ENCODE data around the gene BIN1. TPM values are rescaled to one million over a fixed set of nuclear protein-coding genes. Genes with fewer than 3 reads are reported as not detected.

The BIN1 gene
- polyA plus RNA-seq, 1 donor from 2014 or later: 61.9 TPM

DNA sequence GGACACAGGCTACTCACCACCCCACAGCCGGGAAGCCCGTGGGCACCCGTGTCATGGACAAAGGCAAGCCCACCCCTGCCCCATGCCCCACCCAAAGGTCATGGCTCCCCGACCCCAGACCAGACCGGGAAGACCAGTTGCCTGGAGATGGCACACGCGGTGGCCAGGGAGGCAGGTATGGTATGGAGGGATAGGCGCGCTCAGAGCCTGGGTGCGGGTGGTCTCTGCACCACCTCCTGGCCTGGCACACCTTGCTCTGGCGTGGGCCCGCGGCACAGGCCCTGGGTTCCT, 51.2 kb downstream of the BIN1 start:
- Histone ChIP-seq H3K36me3 (ENCODE audit: insufficient read depth, low read length) (no peaks in the 10 kb centered on the region), H3K4me2 (ENCODE audit: low read length) (no peak overlapping the region), H3K9me3 (ENCODE audit: low read length) (no peaks in the 10 kb centered on the region), H4K20me1 (ENCODE audit: insufficient read depth) (no peaks in the 10 kb centered on the region), H3K4me3 (ENCODE audit: low read length) (no peak overlapping the region), H2AFZ (ENCODE audit: low read depth, low read length) (no peak overlapping the region), H3K79me2 (replicated peaks; ENCODE audit: insufficient read depth, low read length) (no peaks in the 10 kb centered on the region), H3K9ac (ENCODE audit: low read length) (no peak overlapping the region), H3K9me2 (ENCODE audit: insufficient read depth, low read length) (no peaks in the 10 kb centered on the region), H3K27ac (ENCODE audit: low read length) (no peak overlapping the region), H3F3A (ENCODE audit: insufficient read depth, low read length, poor library complexity, severe bottlenecking) (no peaks in the 10 kb centered on the region), H3K27me3 (ENCODE audit: insufficient read depth, low read depth, low read length) (no peaks in the 10 kb centered on the region)
- TF ChIP-seq EZH2 (IDR thresholded peaks at IDR 0.05; ENCODE audit: borderline replicate concordance, insufficient read depth, low read length, poor library complexity, severe bottlenecking): no peak
- TF ChIP-seq RAD21 (conservative IDR thresholded peaks at IDR 0.05): no peak
- no peak for TF ChIP-seq MXI1 (conservative IDR thresholded peaks at IDR 0.05; ENCODE audit: poor library complexity, severe bottlenecking)

DNA sequence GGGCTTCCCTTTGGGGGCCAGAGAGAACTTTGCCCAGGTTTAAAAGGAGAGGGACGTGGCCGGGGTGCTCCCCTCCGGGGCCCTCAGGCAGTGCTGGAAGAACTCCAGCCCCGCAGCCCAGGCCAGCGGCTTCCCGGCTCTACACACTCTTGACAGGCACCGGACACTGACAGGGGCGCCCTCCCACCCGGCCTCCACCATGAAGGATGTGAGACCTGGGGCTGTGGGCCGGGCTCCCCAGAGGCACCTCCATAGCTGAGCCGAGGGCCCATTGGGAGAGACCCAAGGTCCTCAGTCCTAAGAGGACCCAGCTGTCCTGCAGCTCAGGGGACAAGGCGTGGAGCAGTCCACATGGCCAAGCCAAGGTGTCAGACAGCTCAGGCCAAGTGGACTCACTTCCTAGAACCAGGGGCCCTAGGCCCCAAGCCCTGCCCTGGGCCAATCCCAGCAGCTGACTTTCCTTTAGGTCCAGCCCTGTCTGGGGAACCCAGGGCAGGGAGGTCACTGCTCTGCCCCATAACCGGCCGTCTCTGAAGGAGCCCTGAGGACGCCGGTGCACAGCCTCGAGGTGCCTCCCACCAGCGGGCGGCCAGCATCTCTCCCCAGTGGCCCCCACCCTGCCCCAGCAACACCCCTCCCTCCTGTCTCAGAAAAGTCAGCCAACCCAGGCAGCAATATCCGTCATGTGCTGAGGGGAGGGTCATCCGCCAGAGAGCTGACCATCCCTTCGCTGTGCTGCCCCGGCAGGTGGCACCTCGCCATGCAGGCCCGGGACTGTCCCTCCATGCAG, 51.8 kb downstream of the BIN1 start:
- H3K9me3 ChIP-seq (ENCODE audit: low read length): no peaks in the 10 kb centered on the region
- TF ChIP-seq POLR2AphosphoS5 (IDR thresholded peaks at IDR 0.05) (no peak), EP300 (conservative IDR thresholded peaks at IDR 0.05; ENCODE audit: poor library complexity, severe bottlenecking) (no peak), RAD21 (conservative IDR thresholded peaks at IDR 0.05) (no peak), MXI1 (conservative IDR thresholded peaks at IDR 0.05; ENCODE audit: poor library complexity, severe bottlenecking) (no peak), TAF1 (IDR thresholded peaks at IDR 0.05; ENCODE audit: low read depth) (no peak), EZH2 (IDR thresholded peaks at IDR 0.05; ENCODE audit: borderline replicate concordance, insufficient read depth, low read length, poor library complexity, severe bottlenecking) (no peak), SMC3 (conservative IDR thresholded peaks at IDR 0.05; ENCODE audit: poor library complexity) (no peak)
- TF ChIP-seq, protein P1, sequence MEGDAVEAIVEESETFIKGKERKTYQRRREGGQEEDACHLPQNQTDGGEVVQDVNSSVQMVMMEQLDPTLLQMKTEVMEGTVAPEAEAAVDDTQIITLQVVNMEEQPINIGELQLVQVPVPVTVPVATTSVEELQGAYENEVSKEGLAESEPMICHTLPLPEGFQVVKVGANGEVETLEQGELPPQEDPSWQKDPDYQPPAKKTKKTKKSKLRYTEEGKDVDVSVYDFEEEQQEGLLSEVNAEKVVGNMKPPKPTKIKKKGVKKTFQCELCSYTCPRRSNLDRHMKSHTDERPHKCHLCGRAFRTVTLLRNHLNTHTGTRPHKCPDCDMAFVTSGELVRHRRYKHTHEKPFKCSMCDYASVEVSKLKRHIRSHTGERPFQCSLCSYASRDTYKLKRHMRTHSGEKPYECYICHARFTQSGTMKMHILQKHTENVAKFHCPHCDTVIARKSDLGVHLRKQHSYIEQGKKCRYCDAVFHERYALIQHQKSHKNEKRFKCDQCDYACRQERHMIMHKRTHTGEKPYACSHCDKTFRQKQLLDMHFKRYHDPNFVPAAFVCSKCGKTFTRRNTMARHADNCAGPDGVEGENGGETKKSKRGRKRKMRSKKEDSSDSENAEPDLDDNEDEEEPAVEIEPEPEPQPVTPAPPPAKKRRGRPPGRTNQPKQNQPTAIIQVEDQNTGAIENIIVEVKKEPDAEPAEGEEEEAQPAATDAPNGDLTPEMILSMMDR (IDR thresholded peaks at IDR 0.05; ENCODE audit: poor library complexity, severe bottlenecking): no peak
- TF ChIP-seq, protein P2, sequence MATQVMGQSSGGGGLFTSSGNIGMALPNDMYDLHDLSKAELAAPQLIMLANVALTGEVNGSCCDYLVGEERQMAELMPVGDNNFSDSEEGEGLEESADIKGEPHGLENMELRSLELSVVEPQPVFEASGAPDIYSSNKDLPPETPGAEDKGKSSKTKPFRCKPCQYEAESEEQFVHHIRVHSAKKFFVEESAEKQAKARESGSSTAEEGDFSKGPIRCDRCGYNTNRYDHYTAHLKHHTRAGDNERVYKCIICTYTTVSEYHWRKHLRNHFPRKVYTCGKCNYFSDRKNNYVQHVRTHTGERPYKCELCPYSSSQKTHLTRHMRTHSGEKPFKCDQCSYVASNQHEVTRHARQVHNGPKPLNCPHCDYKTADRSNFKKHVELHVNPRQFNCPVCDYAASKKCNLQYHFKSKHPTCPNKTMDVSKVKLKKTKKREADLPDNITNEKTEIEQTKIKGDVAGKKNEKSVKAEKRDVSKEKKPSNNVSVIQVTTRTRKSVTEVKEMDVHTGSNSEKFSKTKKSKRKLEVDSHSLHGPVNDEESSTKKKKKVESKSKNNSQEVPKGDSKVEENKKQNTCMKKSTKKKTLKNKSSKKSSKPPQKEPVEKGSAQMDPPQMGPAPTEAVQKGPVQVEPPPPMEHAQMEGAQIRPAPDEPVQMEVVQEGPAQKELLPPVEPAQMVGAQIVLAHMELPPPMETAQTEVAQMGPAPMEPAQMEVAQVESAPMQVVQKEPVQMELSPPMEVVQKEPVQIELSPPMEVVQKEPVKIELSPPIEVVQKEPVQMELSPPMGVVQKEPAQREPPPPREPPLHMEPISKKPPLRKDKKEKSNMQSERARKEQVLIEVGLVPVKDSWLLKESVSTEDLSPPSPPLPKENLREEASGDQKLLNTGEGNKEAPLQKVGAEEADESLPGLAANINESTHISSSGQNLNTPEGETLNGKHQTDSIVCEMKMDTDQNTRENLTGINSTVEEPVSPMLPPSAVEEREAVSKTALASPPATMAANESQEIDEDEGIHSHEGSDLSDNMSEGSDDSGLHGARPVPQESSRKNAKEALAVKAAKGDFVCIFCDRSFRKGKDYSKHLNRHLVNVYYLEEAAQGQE (IDR thresholded peaks at IDR 0.05; ENCODE audit: borderline replicate concordance): no peak
- no peaks in the 10 kb centered on the region for H4K20me1 ChIP-seq (ENCODE audit: insufficient read depth)
- H3K9ac ChIP-seq (ENCODE audit: low read length): no peak overlapping the region
- no peak overlapping the region for H3K4me2 ChIP-seq (ENCODE audit: low read length)
- H2AFZ ChIP-seq (ENCODE audit: low read depth, low read length): no peak overlapping the region
- H3K27ac ChIP-seq (ENCODE audit: low read length): no peak overlapping the region
- no peaks in the 10 kb centered on the region for H3K79me2 ChIP-seq (replicated peaks; ENCODE audit: insufficient read depth, low read length)
- no peaks in the 10 kb centered on the region for H3K36me3 ChIP-seq (ENCODE audit: insufficient read depth, low read length)
- H3F3A ChIP-seq (ENCODE audit: insufficient read depth, low read length, poor library complexity, severe bottlenecking): no peaks in the 10 kb centered on the region
- no peak overlapping the region for H3K4me3 ChIP-seq (ENCODE audit: low read length)
- no peaks in the 10 kb centered on the region for H3K9me2 ChIP-seq (ENCODE audit: insufficient read depth, low read length)
- H3K27me3 ChIP-seq (ENCODE audit: insufficient read depth, low read depth, low read length): no peaks in the 10 kb centered on the region
